MM.1S (cell line): ENCODE results near the gene ADCY10.

ENCODE experiments used
- DNase-seq: peaks from one replicate; pipeline ENCODE4 v3.0.0-alpha.2; 2015
- H2AFZ ChIP-seq: fragments of 300-600 bp; sonication (generic); 2 replicates; pipeline ENCODE4 v1.6.0; 2016; ENCODE audit warnings: antibody characterized with exemption, low read length
- H3F3A ChIP-seq: fragments of 300-600 bp; sonication (generic); 2 replicates; pipeline ENCODE4 v1.6.1; 2016; ENCODE audit warnings: mild to moderate bottlenecking, antibody characterized with exemption, low read length, moderate library complexity, mixed read lengths; ENCODE audit not compliant: insufficient read depth
- H3K27ac ChIP-seq: fragments of 300-600 bp; sonication (generic); 2 replicates; pipeline ENCODE4 v1.5.1; 2016; ENCODE audit warnings: mild to moderate bottlenecking, low read length
- H3K27me3 ChIP-seq: fragments of 300-600 bp; sonication (generic); replicated peaks from 2 replicates; pipeline ENCODE4 v1.6.0; 2016; ENCODE audit warnings: low read length; ENCODE audit not compliant: insufficient read depth
- H3K36me3 ChIP-seq: fragments of 300-600 bp; sonication (generic); replicated peaks from 2 replicates; pipeline ENCODE4 v1.6.1; 2016; ENCODE audit warnings: mild to moderate bottlenecking, low read length, mixed read lengths; ENCODE audit not compliant: insufficient read depth
- H3K4me1 ChIP-seq: fragments of 300-600 bp; sonication (generic); 2 replicates; pipeline ENCODE4 v1.6.1; 2016; ENCODE audit warnings: low read length, mixed read lengths
- H3K4me2 ChIP-seq: fragments of 300-600 bp; sonication (generic); 2 replicates; pipeline ENCODE4 v1.6.0; 2016; ENCODE audit warnings: low read depth, low read length
- H3K4me3 ChIP-seq: fragments of 300-600 bp; sonication (generic); 2 replicates; pipeline ENCODE4 v1.5.1; 2016; ENCODE audit warnings: low read length, mixed read lengths
- H3K79me2 ChIP-seq: fragments of 300-600 bp; sonication (generic); 2 replicates; pipeline ENCODE4 v1.6.1; 2016; ENCODE audit warnings: mixed run types, low read length, mixed read lengths
- H3K9ac ChIP-seq: fragments of 300-600 bp; sonication (generic); 2 replicates; pipeline ENCODE4 v1.6.1; 2016; ENCODE audit warnings: low read length, mixed read lengths
- H3K9me2 ChIP-seq: fragments of 300-600 bp; sonication (generic); replicated peaks from 2 replicates; pipeline ENCODE4 v1.6.1; 2016; ENCODE audit warnings: mild to moderate bottlenecking, low read length, mixed read lengths; ENCODE audit not compliant: insufficient read depth
- H3K9me3 ChIP-seq: fragments of 300-600 bp; sonication (generic); replicated peaks from 2 replicates; pipeline ENCODE4 v1.6.1; 2016; ENCODE audit warnings: mild to moderate bottlenecking, low read length, mixed read lengths; ENCODE audit not compliant: insufficient read depth
- H4K20me1 ChIP-seq: fragments of 300-600 bp; sonication (generic); 2 replicates; pipeline ENCODE4 v1.6.1; 2016; ENCODE audit warnings: mild to moderate bottlenecking, low read length, moderate library complexity, mixed read lengths; ENCODE audit not compliant: insufficient read depth
- CTCF ChIP-seq: fragments of 300-600 bp; sonication (generic); IDR thresholded peaks from 2 replicates; pipeline ENCODE4 v1.5.1; 2016; ENCODE audit warnings: antibody characterized with exemption, low read length, mixed read lengths
- EZH2 ChIP-seq: fragments of 300-600 bp; sonication (generic); optimal IDR thresholded peaks from 2 replicates; pipeline ENCODE3; 2017; ENCODE audit warnings: low read depth, mild to moderate bottlenecking, antibody characterized with exemption, low read length, mixed read lengths
- EZH2phosphoT487 ChIP-seq: fragments of 300-600 bp; sonication (generic); IDR thresholded peaks from 2 replicates; pipeline ENCODE4 v1.6.1; 2018; ENCODE audit warnings: antibody characterized with exemption, low read length

The ADCY10 gene

GRCh38 chr1:167786502-167786901 is 127.4 kb downstream of the ADCY10 start:
- Histone ChIP-seq H3K27me3 (no peaks in the 10 kb centered on the region), H3K4me1 (no peaks in the 10 kb centered on the region), H3K9me2 (no peaks in the 10 kb centered on the region), H3K27ac (no peak overlapping the region), H2AFZ (no peak overlapping the region), H4K20me1 (no peaks in the 10 kb centered on the region), H3K9me3 (no peaks in the 10 kb centered on the region), H3K4me2 (no peak overlapping the region), H3K4me3 (no peak overlapping the region), H3K36me3 (no peaks in the 10 kb centered on the region), H3K79me2 (no peaks in the 10 kb centered on the region), H3K9ac (no peak overlapping the region), H3F3A (no peaks in the 10 kb centered on the region)
- no peak for DNase-seq
- no peak for TF ChIP-seq EZH2phosphoT487
- no peak for TF ChIP-seq CTCF
- TF ChIP-seq EZH2, result no peak

- H3K27ac ChIP-seq, result no peak overlapping the region
- H3K27me3 ChIP-seq, result no peaks in the 10 kb centered on the region
- H3F3A ChIP-seq, result no peaks in the 10 kb centered on the region
- H3K79me2 ChIP-seq, result no peaks in the 10 kb centered on the region
- no peak for DNase-seq
- TF ChIP-seq EZH2phosphoT487 (no peak), EZH2 (no peak), CTCF (no peak)
- no peaks in the 10 kb centered on the region for H3K4me1 ChIP-seq
- H2AFZ ChIP-seq, result no peak overlapping the region
- no peak overlapping the region for H3K4me3 ChIP-seq
- H3K9me3 ChIP-seq, result no peaks in the 10 kb centered on the region
- no peaks in the 10 kb centered on the region for H3K36me3 ChIP-seq
- H4K20me1 ChIP-seq, result no peaks in the 10 kb centered on the region
- no peaks in the 10 kb centered on the region for H3K9me2 ChIP-seq
- no peak overlapping the region for H3K9ac ChIP-seq
- no peak overlapping the region for H3K4me2 ChIP-seq
Measured at GRCh38 chr1:167784876-167785550, 128.9 kb downstream of the ADCY10 start.

GRCh38 chr1:167782946-167783345 is 131.0 kb downstream of the ADCY10 start:
- H3K9me3 ChIP-seq, result no peaks in the 10 kb centered on the region
- no peaks in the 10 kb centered on the region for H3K27me3 ChIP-seq
- H3K9ac ChIP-seq, result no peak overlapping the region
- no peak overlapping the region for H3K4me3 ChIP-seq
- TF ChIP-seq CTCF, result no peak
- TF ChIP-seq EZH2, result no peak
- no peak for TF ChIP-seq EZH2phosphoT487
- H3K36me3 ChIP-seq, result no peaks in the 10 kb centered on the region
- no peak overlapping the region for H3K4me2 ChIP-seq
- no peaks in the 10 kb centered on the region for H4K20me1 ChIP-seq
- no peak for DNase-seq
- no peaks in the 10 kb centered on the region for H3F3A ChIP-seq
- no peaks in the 10 kb centered on the region for H3K9me2 ChIP-seq
- H3K27ac ChIP-seq, result no peak overlapping the region
- H3K79me2 ChIP-seq, result no peaks in the 10 kb centered on the region
- no peaks in the 10 kb centered on the region for H3K4me1 ChIP-seq
- H2AFZ ChIP-seq, result no peak overlapping the region
